ENCODE measurements around the gene TMEM247.

- TF ChIP-seq CTCF (IDR thresholded peaks at IDR 0.05) (no peak), POLR2A (IDR thresholded peaks at IDR 0.05) (no peak)
Observed at GRCh38 chr2:46499392-46499785, 20.0 kb downstream of the TMEM247 start.

All from adrenal gland (tissue), 5 donors.